Endothelial cell of umbilical vein (primary cell): ENCODE measurements around the gene MCF2L.

Source experiments
- CTCF ChIP-seq, 2 donors: IDR thresholded peaks; 1 replicate in 1 of 2; 2 replicates in 1 of 2; pipeline ENCODE4 v1.5.1; 2011; ENCODE audit warnings: low read length in 2 of 2, mild to moderate bottlenecking in 2 of 2, moderate library complexity in 2 of 2, control low read depth in 1 of 2, inconsistent platforms in 1 of 2, low read depth in 1 of 2; ENCODE audit not compliant: insufficient read depth in 1 of 2; ENCODE audit errors: extremely low read depth in 1 of 2
- GATA2 ChIP-seq: IDR thresholded peaks from 2 replicates; pipeline ENCODE4 v1.7.0; 2011; ENCODE audit warnings: low read depth, mild to moderate bottlenecking, moderate library complexity, mixed read lengths, low read length; ENCODE audit not compliant: insufficient read length, insufficient read depth
- MAX ChIP-seq: IDR thresholded peaks from 2 replicates; pipeline ENCODE4 v1.6.1; 2011; ENCODE audit not compliant: insufficient read depth, insufficient read length
- POLR2A ChIP-seq: IDR thresholded peaks from 2 replicates; pipeline ENCODE4 v1.6.1; 2012; ENCODE audit warnings: low read depth, mild to moderate bottlenecking, control low read depth, low read length
- POLR2AphosphoS5 ChIP-seq: IDR thresholded peaks from 2 replicates; pipeline ENCODE4 v1.6.1; 2012; ENCODE audit warnings: low read depth, mild to moderate bottlenecking, control low read depth, low read length, moderate library complexity; ENCODE audit not compliant: insufficient read depth

GRCh38 chr13:113086031-113086750 lies 117.2 kb downstream of the MCF2L start:
- TF ChIP-seq POLR2AphosphoS5 (no peak), CTCF (IDR thresholded peaks at IDR 0.05; ENCODE audit: extremely low read depth in 1 of 2, insufficient read depth in 1 of 2, low read depth in 1 of 2, low read length in 2 of 2) (peak in 1 of 2 donors; percentile 4), MAX (no peak), POLR2A (no peak), GATA2 (no peak)
